NB4 (cell line): ENCODE results near the gene OR2V2.

ENCODE experiments used
- TF ChIP-seq, protein P1 (sequence below): IDR thresholded peaks from 2 replicates; pipeline ENCODE4 v1.6.1; 2011; ENCODE audit warnings: low read depth, low read length
- TF ChIP-seq, protein P2 (sequence below): IDR thresholded peaks from one replicate; pipeline ENCODE4 v1.5.1; 2012; ENCODE audit warnings: low read depth, low read length

DNA sequence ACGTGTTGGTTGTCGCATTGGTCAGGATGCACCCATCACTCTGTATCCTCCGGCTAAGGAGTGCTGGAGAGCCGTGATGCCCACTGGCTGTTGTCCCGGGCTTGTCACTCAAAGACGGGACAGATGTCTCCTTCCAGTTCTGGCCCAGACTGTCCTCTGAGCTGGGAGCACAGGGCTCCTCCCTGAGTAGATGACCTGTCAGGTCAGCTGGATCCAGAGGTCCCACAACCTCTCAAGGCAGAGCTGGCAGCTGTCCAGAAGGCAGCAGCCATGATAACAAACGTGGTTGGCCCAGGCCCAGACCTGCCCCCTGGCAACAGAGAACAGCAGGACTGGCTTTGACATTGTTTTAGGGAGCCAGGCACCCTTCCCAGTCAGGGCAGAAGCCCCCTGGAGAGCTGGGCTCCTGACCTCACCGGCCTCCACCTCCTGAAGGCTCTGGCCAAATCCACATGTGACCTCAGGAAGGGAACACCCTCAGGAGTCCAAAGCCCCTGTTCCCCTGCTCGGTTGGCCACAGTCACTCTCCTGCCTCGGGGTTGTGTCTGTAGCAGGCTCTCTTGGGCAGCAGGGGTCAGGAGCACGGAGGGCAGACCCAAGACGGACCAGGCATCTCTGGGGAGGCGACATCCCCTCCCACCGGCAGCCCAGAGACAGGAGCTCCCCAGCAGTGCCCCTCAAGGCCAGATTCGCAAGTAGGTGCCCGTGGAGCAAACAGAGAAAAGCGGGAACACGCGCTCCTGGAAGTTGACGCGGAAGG is 47.3 kb downstream of the OR2V2 start:
- TF ChIP-seq, protein P1, sequence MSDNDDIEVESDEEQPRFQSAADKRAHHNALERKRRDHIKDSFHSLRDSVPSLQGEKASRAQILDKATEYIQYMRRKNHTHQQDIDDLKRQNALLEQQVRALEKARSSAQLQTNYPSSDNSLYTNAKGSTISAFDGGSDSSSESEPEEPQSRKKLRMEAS = no peak
- TF ChIP-seq, protein P2, sequence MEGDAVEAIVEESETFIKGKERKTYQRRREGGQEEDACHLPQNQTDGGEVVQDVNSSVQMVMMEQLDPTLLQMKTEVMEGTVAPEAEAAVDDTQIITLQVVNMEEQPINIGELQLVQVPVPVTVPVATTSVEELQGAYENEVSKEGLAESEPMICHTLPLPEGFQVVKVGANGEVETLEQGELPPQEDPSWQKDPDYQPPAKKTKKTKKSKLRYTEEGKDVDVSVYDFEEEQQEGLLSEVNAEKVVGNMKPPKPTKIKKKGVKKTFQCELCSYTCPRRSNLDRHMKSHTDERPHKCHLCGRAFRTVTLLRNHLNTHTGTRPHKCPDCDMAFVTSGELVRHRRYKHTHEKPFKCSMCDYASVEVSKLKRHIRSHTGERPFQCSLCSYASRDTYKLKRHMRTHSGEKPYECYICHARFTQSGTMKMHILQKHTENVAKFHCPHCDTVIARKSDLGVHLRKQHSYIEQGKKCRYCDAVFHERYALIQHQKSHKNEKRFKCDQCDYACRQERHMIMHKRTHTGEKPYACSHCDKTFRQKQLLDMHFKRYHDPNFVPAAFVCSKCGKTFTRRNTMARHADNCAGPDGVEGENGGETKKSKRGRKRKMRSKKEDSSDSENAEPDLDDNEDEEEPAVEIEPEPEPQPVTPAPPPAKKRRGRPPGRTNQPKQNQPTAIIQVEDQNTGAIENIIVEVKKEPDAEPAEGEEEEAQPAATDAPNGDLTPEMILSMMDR = no peak
